ENCODE results near the gene NRL. TPM values are rescaled to one million over a fixed set of nuclear protein-coding genes. Genes with fewer than 3 reads are reported as not detected.

NRL gene
- total RNA-seq, 1 donor from 2014 or later, result 1.2 TPM

DNA sequence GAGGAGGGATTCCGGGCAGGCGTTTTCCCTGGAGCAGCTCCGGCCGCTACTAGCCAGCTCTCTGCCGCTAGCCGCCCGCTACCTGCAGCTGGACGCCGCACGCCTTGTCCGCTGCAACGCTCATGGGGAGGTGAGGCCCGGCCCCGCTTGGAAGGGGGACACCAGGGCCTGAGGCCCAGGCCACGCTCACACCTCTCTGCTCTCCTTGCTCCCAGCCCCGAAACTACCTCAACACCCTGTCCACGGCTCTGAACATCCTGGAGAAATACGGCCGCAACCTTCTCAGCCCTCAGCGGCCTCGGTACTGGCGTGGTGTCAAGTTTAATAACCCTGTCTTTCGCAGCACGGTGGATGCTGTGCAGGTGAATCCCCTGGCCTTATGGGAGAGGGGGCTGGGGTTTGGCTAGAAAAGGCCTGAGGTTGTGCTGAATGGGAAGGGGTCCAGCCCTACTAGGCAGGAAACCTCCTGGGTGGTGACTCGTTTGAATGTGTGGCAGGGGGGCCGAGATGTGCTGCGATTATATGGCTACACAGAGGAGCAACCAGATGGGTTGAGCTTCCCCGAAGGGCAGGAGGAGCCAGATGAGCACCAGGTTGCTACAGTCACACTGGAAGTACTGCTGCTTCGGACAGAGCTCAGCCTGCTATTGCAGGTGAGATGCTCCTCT, 33.1 kb upstream of the NRL start:
- no peak for DNase-seq (ENCODE audit: low read depth)
- TF ChIP-seq, protein P1, sequence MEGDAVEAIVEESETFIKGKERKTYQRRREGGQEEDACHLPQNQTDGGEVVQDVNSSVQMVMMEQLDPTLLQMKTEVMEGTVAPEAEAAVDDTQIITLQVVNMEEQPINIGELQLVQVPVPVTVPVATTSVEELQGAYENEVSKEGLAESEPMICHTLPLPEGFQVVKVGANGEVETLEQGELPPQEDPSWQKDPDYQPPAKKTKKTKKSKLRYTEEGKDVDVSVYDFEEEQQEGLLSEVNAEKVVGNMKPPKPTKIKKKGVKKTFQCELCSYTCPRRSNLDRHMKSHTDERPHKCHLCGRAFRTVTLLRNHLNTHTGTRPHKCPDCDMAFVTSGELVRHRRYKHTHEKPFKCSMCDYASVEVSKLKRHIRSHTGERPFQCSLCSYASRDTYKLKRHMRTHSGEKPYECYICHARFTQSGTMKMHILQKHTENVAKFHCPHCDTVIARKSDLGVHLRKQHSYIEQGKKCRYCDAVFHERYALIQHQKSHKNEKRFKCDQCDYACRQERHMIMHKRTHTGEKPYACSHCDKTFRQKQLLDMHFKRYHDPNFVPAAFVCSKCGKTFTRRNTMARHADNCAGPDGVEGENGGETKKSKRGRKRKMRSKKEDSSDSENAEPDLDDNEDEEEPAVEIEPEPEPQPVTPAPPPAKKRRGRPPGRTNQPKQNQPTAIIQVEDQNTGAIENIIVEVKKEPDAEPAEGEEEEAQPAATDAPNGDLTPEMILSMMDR (conservative IDR thresholded peaks at IDR 0.05; ENCODE audit: low read depth, low read length), result no peak
- H3K4me3 ChIP-seq (ENCODE audit: low read depth, low read length), result peak overlapping the region; percentile 94

DNA sequence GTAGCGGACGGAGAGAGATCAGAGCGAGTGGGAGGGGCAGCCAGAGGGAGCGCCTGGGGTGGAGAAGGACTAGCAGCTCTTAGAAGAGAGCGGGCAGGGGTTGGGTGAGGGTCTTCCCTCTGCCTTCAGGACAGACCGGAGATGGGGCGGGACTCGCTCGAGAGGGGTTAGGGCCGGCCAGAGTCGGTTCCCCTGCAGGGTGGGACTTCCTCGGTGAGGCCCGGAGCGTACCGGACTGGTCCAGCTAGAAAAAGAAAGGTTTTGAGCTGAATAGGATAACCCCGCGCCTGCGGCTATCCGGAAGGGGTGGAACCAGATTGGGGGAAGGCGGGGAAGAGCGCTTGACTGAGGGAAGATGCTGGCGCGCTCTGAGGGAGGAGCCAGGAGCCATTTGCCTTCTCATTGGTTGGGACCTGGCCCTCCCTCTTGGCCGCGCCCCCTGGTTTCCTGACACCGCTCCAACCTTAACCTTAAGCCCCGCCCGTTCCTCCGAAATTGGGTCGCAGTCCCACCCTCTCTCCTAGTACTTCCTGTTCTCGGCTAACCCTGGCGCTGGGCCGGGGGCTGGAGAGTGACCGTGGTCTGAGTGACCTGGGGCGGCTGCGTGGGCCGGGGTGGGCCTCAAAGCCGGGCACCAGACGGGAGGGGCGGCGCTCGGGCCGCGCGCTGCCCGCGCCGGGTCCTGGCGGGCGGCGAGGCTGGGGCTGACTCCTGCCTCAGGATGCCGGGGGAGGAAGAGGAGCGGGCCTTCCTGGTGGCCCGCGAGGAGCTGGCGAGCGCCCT, 32.4 kb upstream of the NRL start, which contains the start of gene RNF31:
Gene RNF31, plus strand, starts transcription at position 521 of the 783 bp plus-strand sequence. Its CDS starts 201 bp downstream, at position 722.
- TF ChIP-seq, protein P1 (conservative IDR thresholded peaks at IDR 0.05; ENCODE audit: low read depth, low read length), result no peak
- DNase-seq (ENCODE audit: low read depth), result peak; percentile 77
- H3K4me3 ChIP-seq (ENCODE audit: low read depth, low read length), result peak within 1 kb of the TSS; percentile 94

DNA sequence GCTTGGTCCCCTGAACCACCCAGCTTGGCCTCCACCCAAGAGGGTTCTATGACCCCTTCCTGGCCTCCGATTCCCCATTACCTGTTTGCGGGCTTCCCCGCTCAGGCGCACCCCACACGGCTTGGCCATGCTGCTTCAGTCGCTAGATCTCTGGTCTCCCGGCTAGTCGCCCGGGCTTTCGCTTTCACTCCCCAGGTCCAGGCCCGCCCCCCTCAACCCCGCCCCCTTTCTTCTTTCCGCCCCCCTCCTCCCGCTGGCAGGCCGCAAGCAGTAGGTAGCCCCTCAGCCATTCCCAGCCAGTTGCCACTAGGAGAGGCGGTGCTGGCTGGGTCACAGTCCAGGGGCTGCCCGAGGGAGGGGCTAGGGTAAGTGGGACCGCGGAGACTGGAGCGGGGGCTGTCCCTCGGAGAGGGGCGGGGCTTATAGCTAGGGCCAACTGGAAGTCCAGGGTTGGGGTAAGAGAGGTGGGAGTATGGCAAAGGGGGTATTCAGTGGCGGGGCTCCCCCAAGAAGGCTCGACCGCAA, 31.8 kb upstream of the NRL start, which contains the start of gene PSME2:
Gene PSME2, minus strand, starts transcription at position 158 of the 525 bp plus-strand sequence. Its CDS starts 29 bp downstream, at position 129.
- peak; percentile 66 for DNase-seq (ENCODE audit: low read depth)
- peak within 1 kb of the TSS; percentile 94 for H3K4me3 ChIP-seq (ENCODE audit: low read depth, low read length)
- TF ChIP-seq, protein P1 (conservative IDR thresholded peaks at IDR 0.05; ENCODE audit: low read depth, low read length), result no peak

DNA sequence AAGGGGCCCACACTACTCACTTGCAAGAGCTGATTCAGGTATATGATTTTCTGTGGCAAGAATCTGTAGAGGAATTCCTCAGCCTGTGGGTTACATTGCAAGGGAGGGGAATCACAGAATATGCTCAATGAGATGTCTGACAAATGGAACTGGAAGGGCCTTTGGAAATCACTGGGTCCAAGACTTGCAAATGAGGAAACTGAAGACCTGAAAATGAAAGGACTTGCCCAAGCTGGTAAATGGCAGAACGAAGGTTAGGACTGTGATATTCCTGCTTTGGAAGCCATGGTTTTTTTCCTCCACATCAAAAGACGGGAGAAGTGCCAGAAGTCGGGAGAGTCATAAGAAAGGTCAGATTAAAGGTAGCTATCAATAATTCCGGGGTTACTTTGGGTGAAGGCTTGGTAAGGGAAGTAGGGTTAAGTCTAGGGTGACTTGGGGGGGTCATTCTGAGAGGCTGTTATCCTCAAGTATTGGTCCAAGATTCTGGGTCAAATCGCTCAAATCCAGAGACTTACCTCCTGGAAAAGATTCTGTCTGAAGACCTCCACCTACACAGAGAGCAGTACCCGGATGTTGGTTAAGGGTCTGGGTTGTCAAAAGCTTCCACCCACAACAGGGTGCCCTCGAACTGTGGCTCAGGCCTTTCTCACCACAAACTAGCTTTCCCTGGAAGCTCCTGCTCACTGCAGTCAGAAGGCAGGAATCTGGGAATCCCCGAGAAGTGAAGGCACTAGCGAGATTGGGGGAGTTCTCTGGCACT, 31.1 kb upstream of the NRL start:
- TF ChIP-seq, protein P1 (conservative IDR thresholded peaks at IDR 0.05; ENCODE audit: low read depth, low read length), result no peak
- H3K4me3 ChIP-seq (ENCODE audit: low read depth, low read length), result peak overlapping the region; percentile 94
- DNase-seq (ENCODE audit: low read depth), result no peak

DNA sequence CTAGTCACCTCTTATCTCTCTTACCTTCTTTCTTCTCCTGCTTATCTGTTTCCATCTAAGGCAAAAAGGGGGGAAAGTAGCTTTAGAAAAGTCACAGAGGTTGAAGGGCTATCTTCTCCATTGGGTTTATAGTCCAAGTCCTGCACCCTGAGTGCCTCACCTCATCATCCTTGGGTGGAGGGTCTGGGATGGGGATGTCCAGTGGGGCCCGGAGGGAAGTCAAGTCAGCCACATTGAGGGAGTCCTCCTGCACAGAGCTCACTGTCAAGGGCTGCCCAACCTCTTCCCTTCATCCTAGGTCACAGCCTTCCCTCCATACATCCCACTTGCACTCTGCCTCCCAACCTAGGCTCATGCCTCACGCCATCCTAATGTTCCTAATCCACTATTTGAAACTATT, 30.5 kb upstream of the NRL start:
- TF ChIP-seq, protein P1 (conservative IDR thresholded peaks at IDR 0.05; ENCODE audit: low read depth, low read length), result no peak
- H3K4me3 ChIP-seq (ENCODE audit: low read depth, low read length), result peak overlapping the region; percentile 94
- DNase-seq (ENCODE audit: low read depth), result no peak

DNA sequence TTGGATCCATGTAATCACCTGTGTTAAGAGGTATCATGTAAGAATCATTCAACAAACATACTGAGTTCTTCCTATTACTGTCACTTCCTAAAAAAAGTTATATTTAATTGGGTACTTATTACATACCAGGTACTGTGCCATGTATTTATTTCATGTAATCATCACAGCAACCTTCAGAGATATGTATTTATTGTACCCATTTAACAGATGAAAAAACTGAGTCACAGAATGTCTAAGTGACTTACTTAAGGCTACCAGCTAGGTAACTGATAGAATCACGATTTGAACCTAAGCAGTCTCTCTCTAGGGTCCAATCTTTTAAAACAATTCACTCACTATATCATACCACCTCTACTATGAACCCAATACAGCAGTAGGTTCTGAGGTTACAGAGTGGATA, 29.7 kb upstream of the NRL start:
- TF ChIP-seq, protein P1 (conservative IDR thresholded peaks at IDR 0.05; ENCODE audit: low read depth, low read length), result no peak
- no peak for DNase-seq (ENCODE audit: low read depth)
- no peak overlapping the region for H3K4me3 ChIP-seq (ENCODE audit: low read depth, low read length)
